ENCODE data around the gene PTPRE. TPM values are rescaled to one million over a fixed set of nuclear protein-coding genes. Genes with fewer than 3 reads are reported as not detected.

The PTPRE gene
- total RNA-seq, 1 donor from 2014 or later: 2.4 TPM

DNA sequence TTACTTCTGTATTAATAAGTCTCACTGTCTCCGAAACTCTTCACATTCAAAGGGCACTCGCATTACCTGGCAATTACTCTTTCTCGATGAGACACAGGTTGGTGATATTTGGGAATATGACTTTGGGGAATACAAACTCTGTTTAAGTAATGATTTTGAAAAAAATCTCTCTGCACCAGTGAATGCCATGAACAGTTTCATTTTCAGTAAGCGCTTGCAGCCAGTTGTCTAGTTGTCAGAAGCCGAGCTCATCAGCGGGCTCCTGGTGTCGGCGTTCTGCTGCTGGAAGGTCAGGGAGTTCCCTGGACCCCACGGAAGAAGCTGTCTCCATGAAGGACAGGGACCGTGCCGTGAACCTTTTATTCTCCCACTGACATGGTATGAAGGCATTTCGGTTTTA, 57.7 kb downstream of the PTPRE start:
- TF ChIP-seq, protein P1, sequence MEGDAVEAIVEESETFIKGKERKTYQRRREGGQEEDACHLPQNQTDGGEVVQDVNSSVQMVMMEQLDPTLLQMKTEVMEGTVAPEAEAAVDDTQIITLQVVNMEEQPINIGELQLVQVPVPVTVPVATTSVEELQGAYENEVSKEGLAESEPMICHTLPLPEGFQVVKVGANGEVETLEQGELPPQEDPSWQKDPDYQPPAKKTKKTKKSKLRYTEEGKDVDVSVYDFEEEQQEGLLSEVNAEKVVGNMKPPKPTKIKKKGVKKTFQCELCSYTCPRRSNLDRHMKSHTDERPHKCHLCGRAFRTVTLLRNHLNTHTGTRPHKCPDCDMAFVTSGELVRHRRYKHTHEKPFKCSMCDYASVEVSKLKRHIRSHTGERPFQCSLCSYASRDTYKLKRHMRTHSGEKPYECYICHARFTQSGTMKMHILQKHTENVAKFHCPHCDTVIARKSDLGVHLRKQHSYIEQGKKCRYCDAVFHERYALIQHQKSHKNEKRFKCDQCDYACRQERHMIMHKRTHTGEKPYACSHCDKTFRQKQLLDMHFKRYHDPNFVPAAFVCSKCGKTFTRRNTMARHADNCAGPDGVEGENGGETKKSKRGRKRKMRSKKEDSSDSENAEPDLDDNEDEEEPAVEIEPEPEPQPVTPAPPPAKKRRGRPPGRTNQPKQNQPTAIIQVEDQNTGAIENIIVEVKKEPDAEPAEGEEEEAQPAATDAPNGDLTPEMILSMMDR (IDR thresholded peaks at IDR 0.05; ENCODE audit: unreplicated experiment): no peak
- DNase-seq (ENCODE audit: low spot score, unreplicated experiment): no peak
- H3K27me3 Mint-ChIP-seq: peaks cover 6% of the 10 kb centered on the region
- H3K27ac Mint-ChIP-seq: no peak overlapping the region
- no peaks in the 10 kb centered on the region for H3K9me3 Mint-ChIP-seq (ENCODE audit: low read depth)
- no peaks in the 10 kb centered on the region for H3K36me3 Mint-ChIP-seq (ENCODE audit: insufficient read depth)
- peaks cover 13% of the 10 kb centered on the region for H3K4me1 Mint-ChIP-seq (ENCODE audit: low read depth)
- H3K4me3 Mint-ChIP-seq (ENCODE audit: low read depth): no peak overlapping the region

DNA sequence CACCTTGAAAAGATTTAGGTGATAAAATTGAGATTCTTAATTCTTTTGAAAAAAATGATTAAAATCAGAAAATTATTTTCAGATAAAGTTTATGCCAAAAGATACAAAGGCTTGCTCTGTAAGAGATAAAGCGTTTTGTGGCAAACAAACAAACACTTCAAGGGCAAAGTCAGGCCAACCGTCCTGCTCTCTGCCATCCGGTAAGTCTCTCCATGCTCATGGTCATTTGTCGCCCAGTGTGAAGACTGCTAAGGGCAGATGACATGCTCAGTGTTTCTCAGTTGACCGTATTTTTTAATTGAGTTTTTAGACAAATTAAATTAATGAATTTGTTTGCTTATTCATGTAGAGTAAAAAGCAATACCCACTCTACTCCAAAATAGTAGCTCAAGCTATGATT, 60.0 kb downstream of the PTPRE start:
- H3K27ac Mint-ChIP-seq: no peak overlapping the region
- H3K9me3 Mint-ChIP-seq (ENCODE audit: low read depth): no peaks in the 10 kb centered on the region
- DNase-seq (ENCODE audit: low spot score, unreplicated experiment): no peak
- H3K4me1 Mint-ChIP-seq (ENCODE audit: low read depth): peaks cover 13% of the 10 kb centered on the region
- H3K36me3 Mint-ChIP-seq (ENCODE audit: insufficient read depth): no peaks in the 10 kb centered on the region
- TF ChIP-seq, protein P1 (IDR thresholded peaks at IDR 0.05; ENCODE audit: unreplicated experiment): no peak
- peaks cover 3% of the 10 kb centered on the region for H3K27me3 Mint-ChIP-seq
- no peak overlapping the region for H3K4me3 Mint-ChIP-seq (ENCODE audit: low read depth)

DNA sequence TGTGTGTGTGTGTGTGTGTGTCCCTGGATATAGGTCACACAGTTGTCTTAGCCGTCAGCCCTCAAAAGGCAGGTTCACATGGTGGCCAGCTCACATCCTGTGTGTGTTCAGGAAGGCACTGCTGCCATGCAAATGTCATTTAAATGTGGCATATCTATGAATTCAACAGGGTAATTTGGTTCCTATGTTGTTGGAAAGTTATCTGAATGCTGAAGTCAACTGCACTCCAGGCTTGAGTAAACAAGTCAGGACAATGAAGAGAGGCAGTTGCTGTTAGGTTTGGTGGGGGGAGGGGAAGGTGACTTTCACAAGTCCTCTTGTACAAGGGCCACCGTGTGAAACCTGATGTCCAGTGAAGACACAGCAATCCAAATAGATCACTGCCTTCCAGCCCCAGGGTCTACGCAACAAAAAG, 61.1 kb downstream of the PTPRE start:
- H3K27me3 Mint-ChIP-seq: peaks cover 3% of the 10 kb centered on the region
- no peak overlapping the region for H3K4me3 Mint-ChIP-seq (ENCODE audit: low read depth)
- no peak for DNase-seq (ENCODE audit: low spot score, unreplicated experiment)
- peaks cover 13% of the 10 kb centered on the region for H3K4me1 Mint-ChIP-seq (ENCODE audit: low read depth)
- TF ChIP-seq, protein P1 (IDR thresholded peaks at IDR 0.05; ENCODE audit: unreplicated experiment): no peak
- H3K36me3 Mint-ChIP-seq (ENCODE audit: insufficient read depth): no peaks in the 10 kb centered on the region
- H3K9me3 Mint-ChIP-seq (ENCODE audit: low read depth): no peaks in the 10 kb centered on the region
- H3K27ac Mint-ChIP-seq: peak overlapping the region; percentile 17

DNA sequence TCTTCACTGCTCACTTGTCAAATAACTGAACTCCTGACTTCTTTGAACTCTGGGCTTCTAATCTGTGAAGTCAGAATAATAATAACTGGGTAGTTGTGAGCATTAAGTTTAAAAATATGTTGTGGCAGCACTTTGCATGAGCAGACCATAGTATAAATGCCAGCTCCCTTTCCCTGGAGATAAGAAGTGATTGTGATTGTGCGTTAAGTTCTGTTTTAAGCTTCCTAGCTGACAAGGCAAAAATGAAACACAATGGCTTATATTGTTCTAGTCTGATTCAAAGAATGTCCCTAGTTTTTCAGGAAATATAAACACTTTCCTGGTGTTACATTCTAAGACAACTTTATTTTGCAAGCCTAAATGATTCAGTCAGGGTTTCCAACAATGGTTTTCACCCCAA, 61.8 kb downstream of the PTPRE start:
- TF ChIP-seq, protein P1 (IDR thresholded peaks at IDR 0.05; ENCODE audit: unreplicated experiment): no peak
- Mint-ChIP-seq H3K27me3 (peaks cover 5% of the 10 kb centered on the region), H3K27ac (peak overlapping the region; percentile 18), H3K9me3 (ENCODE audit: low read depth) (no peaks in the 10 kb centered on the region), H3K4me1 (ENCODE audit: low read depth) (peaks cover 13% of the 10 kb centered on the region), H3K36me3 (ENCODE audit: insufficient read depth) (no peaks in the 10 kb centered on the region), H3K4me3 (ENCODE audit: low read depth) (no peak overlapping the region)
- DNase-seq (ENCODE audit: low spot score, unreplicated experiment): no peak

DNA sequence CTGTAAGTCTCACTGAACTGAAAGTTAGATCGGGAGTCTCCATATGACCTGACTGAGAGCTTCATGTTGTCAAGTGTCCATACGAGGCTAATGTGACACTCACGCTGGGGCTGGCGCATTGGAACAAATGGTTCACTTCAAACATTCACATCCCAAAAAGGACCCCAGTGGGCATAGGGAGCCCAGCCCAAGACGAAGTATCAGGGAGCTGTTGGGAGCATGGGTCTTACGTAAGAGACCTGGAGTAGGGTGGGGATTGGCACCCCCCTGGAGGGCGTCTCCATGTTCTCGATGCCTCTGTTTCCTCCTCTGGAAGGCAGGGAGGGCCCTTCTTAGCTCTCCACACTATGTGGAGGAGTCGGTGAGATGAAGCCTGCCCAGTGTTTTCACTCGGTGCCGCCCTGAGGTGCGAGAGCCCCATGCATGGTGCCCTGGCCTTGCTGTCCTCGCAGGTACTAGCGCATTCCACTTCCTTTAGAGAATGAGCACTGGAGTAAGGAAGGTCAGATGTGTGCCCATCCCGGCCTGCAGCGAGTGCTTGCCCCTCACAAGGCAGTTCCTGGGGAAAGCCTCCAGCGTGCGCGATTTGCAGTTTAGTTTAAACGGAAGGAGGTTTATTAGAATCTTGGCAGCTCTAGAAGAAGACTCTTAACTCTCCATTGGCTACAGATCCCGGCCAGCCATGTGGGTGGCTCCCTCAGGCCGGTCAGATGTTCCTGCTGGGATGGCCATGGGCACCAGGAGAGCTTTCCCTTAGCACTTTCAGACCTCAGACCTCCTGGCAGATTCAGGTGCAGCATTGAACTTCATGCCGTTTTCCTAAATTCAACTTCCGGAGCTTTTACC, 64.4 kb downstream of the PTPRE start:
- Mint-ChIP-seq H3K27ac (no peak overlapping the region), H3K4me1 (ENCODE audit: low read depth) (peaks cover 13% of the 10 kb centered on the region), H3K9me3 (ENCODE audit: low read depth) (no peaks in the 10 kb centered on the region), H3K27me3 (peaks cover 16% of the 10 kb centered on the region), H3K4me3 (ENCODE audit: low read depth) (no peak overlapping the region), H3K36me3 (ENCODE audit: insufficient read depth) (no peaks in the 10 kb centered on the region)
- TF ChIP-seq, protein P1 (IDR thresholded peaks at IDR 0.05; ENCODE audit: unreplicated experiment): no peak
- DNase-seq (ENCODE audit: low spot score, unreplicated experiment): no peak

Measured in progenitor cell of endocrine pancreas (in vitro differentiated cells).